SU-DHL-6 (cell line): ENCODE data around the gene BCAN.
A peak's percentile ranks its signal among the peaks of the same experiment; 100 is the strongest.

Experiments
- H2AFZ ChIP-seq: fragments of 200-600 bp; sonication (generic); 2 replicates; pipeline ENCODE4 v1.6.1; 2014; ENCODE audit warnings: low read depth, mild to moderate bottlenecking, moderate library complexity, mixed read lengths, antibody characterized with exemption, low read length; ENCODE audit not compliant: severe bottlenecking
- H3F3A ChIP-seq: fragments of 200-600 bp; shearing (Covaris generic); 2 replicates; pipeline ENCODE4 v1.6.0; 2016; ENCODE audit warnings: antibody characterized with exemption, mild to moderate bottlenecking; ENCODE audit not compliant: insufficient read depth
- H3K27ac ChIP-seq: fragments of 200-600 bp; sonication (generic); 2 replicates; pipeline ENCODE4 v1.5.1; 2016; ENCODE audit warnings: low read depth, mild to moderate bottlenecking, low read length, moderate library complexity, mixed read lengths
- H3K27me3 ChIP-seq: fragments of 200-600 bp; sonication (generic), shearing (Covaris generic); 2 replicates; pipeline ENCODE4 v1.6.0; 2014; ENCODE audit warnings: mild to moderate bottlenecking, low read length
- H3K36me3 ChIP-seq: fragments of 200-600 bp; sonication (generic); 2 replicates; pipeline ENCODE4 v1.6.1; 2014; ENCODE audit warnings: mild to moderate bottlenecking, low read length, mixed read lengths
- H3K4me2 ChIP-seq: fragments of 300-600, 200-600 bp; shearing (Covaris generic), sonication (generic); 2 replicates; pipeline ENCODE4 v1.6.0; 2014; ENCODE audit warnings: low read length, low read depth, mild to moderate bottlenecking; ENCODE audit not compliant: poor library complexity, severe bottlenecking
- H3K4me3 ChIP-seq: fragments of 200-600 bp; sonication (generic); 2 replicates; pipeline ENCODE4 v1.5.1; 2014; ENCODE audit warnings: antibody characterized with exemption, low read length, mild to moderate bottlenecking, mixed read lengths; ENCODE audit not compliant: insufficient read depth, poor library complexity, severe bottlenecking
- H3K79me2 ChIP-seq: fragments of 200-600 bp; sonication (generic); 2 replicates; pipeline ENCODE4 v1.6.1; 2014; ENCODE audit warnings: mild to moderate bottlenecking, low read length, moderate library complexity; ENCODE audit not compliant: insufficient read depth
- H3K9ac ChIP-seq: fragments of 200-600 bp; sonication (generic); 2 replicates; pipeline ENCODE4 v1.7.0; 2014; ENCODE audit warnings: mild to moderate bottlenecking, low read length
- H3K9me2 ChIP-seq: fragments of 200-600 bp; sonication (generic); replicated peaks from 2 replicates; pipeline ENCODE4 v1.6.1; 2014; ENCODE audit warnings: low read length; ENCODE audit not compliant: insufficient read depth
- H3K9me3 ChIP-seq: fragments of 200-600 bp; sonication (generic); 2 replicates; pipeline ENCODE4 v1.6.1; 2014; ENCODE audit warnings: low read length, mixed read lengths; ENCODE audit not compliant: insufficient read depth
- H4K20me1 ChIP-seq: fragments of 200-600 bp; sonication (generic); 2 replicates; pipeline ENCODE4 v1.6.1; 2014; ENCODE audit warnings: low read depth, mild to moderate bottlenecking, antibody characterized with exemption, low read length, moderate library complexity, mixed read lengths
- EZH2phosphoT487 ChIP-seq: fragments of 200-600 bp; sonication (generic), shearing (Covaris generic); conservative IDR thresholded peaks from 2 replicates; pipeline ENCODE4 v1.6.1; 2018; ENCODE audit warnings: mild to moderate bottlenecking, antibody characterized with exemption, low read length, moderate library complexity, mixed read lengths
- TF ChIP-seq, protein P1 (sequence below): fragments of 200-600 bp; sonication (generic); IDR thresholded peaks from one replicate; pipeline ENCODE4 v1.5.1; 2017; ENCODE audit warnings: antibody characterized with exemption, mild to moderate bottlenecking, low read length, moderate library complexity; ENCODE audit not compliant: insufficient read depth, poor library complexity, severe bottlenecking

Gene BCAN

DNA sequence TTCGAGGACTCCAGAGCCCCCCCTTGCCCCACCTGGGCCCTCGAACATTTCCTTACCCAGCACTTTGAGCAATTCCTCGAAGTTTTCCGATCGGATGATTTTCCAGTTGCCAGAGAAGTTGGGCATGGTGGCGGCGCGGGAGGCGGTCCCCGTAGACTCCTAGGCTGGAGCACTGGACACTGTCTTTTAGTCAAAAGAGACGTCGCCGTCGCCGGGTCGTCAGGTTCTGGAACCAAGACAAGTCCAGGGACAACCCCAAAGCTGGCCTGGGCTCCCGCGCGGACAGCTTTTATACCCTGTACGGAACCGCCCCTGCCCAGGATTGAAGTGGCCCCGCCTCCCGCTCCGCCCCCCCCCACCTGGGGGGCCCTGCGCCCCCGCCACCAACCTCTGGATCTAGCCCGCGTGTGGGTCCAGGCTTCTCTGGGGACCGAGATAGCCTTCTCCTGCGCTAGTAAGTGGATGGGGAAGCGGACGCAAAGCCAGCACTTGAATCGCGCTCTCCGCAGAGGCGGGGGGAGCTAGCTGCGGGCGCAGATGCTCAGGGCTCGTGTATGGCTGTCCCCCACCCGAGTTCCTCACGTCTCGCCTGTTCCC, 63.5 kb downstream of the BCAN start, which contains the start of gene CRABP2:
TSS of gene CRABP2 (minus strand) at position 263 of the 597 bp plus-strand sequence. CDS start at position 126, 137 bp downstream.
- Histone ChIP-seq H3F3A (no peaks in the 10 kb centered on the region), H3K4me2 (peak within 1 kb of the TSS; percentile 51), H3K4me3 (no peak within 1 kb of the TSS), H3K9me2 (no peaks in the 10 kb centered on the region), H4K20me1 (no peaks in the 10 kb centered on the region), H3K9me3 (no peaks in the 10 kb centered on the region), H3K9ac (no peak within 1 kb of the TSS), H3K27ac (no peak within 1 kb of the TSS), H3K79me2 (no peaks in the 10 kb centered on the region), H3K27me3 (no peaks in the 10 kb centered on the region), H3K36me3 (no peaks in the 10 kb centered on the region), H2AFZ (no peak within 1 kb of the TSS)
- TF ChIP-seq, protein P1, sequence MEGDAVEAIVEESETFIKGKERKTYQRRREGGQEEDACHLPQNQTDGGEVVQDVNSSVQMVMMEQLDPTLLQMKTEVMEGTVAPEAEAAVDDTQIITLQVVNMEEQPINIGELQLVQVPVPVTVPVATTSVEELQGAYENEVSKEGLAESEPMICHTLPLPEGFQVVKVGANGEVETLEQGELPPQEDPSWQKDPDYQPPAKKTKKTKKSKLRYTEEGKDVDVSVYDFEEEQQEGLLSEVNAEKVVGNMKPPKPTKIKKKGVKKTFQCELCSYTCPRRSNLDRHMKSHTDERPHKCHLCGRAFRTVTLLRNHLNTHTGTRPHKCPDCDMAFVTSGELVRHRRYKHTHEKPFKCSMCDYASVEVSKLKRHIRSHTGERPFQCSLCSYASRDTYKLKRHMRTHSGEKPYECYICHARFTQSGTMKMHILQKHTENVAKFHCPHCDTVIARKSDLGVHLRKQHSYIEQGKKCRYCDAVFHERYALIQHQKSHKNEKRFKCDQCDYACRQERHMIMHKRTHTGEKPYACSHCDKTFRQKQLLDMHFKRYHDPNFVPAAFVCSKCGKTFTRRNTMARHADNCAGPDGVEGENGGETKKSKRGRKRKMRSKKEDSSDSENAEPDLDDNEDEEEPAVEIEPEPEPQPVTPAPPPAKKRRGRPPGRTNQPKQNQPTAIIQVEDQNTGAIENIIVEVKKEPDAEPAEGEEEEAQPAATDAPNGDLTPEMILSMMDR, result no peak
- no peak for TF ChIP-seq EZH2phosphoT487

DNA sequence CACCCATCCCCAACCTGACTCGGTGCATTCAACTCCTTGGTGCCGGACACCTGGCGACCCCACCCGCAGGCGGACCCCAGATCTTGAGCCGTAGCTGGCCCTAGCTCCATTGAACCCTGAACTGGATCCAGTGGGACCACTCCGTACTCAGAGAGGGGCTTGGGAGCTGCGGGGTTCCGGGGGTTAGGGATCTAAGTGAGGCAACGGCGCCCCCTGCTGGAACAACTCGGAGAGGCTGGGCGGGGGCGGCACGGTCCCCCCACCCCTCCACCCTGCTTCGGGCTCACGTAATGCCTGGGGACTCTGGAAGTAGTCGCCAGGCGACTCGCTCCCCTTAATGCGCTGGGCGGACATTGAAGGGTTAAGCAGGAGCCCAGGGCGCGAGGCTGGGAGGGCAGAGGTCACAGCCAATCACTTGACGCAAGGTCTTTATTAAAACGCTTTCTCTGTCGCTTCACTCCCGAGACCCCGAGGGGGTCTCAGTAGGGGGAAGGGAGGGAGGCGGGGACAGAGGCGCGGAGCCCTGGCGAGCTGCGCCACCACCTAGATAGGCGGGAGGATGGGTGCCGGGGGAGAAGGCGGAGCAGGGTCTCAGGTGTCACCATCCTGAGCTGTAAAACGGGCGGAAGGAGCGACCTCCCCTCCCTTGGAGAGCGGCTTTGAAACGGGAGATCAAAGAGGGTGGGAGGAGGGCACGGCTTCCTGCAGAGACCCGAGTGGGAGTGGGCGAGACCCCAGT, 64.2 kb downstream of the BCAN start:
- H3F3A ChIP-seq, result no peaks in the 10 kb centered on the region
- no peaks in the 10 kb centered on the region for H3K9me3 ChIP-seq
- H2AFZ ChIP-seq, result no peak overlapping the region
- H3K27me3 ChIP-seq, result no peaks in the 10 kb centered on the region
- H3K4me2 ChIP-seq, result peak overlapping the region; percentile 51
- H3K9ac ChIP-seq, result no peak overlapping the region
- 0 out of 2 replicates have a peak, but pooled peaks have one; percentile 87 for TF ChIP-seq EZH2phosphoT487
- TF ChIP-seq, protein P1, result peak; percentile 89
- no peaks in the 10 kb centered on the region for H4K20me1 ChIP-seq
- H3K79me2 ChIP-seq, result no peaks in the 10 kb centered on the region
- no peak overlapping the region for H3K27ac ChIP-seq
- no peaks in the 10 kb centered on the region for H3K9me2 ChIP-seq
- no peaks in the 10 kb centered on the region for H3K36me3 ChIP-seq
- H3K4me3 ChIP-seq, result no peak overlapping the region

GRCh38 chr1:156706657-156707416, 64.9 kb downstream of the BCAN start:
- Histone ChIP-seq H4K20me1 (no peaks in the 10 kb centered on the region), H3K4me2 (peak overlapping the region; percentile 51), H2AFZ (no peak overlapping the region), H3K9ac (no peak overlapping the region), H3F3A (no peaks in the 10 kb centered on the region), H3K27ac (no peak overlapping the region), H3K27me3 (no peaks in the 10 kb centered on the region), H3K4me3 (no peak overlapping the region), H3K9me3 (no peaks in the 10 kb centered on the region), H3K36me3 (no peaks in the 10 kb centered on the region), H3K9me2 (no peaks in the 10 kb centered on the region), H3K79me2 (no peaks in the 10 kb centered on the region)
- TF ChIP-seq, protein P1, result no peak
- TF ChIP-seq EZH2phosphoT487, result no peak
